Mesenchymal stem cell (in vitro differentiated cells and primary cell): ENCODE measurements around the gene DGCR8.
A peak's percentile ranks its signal among the peaks of the same experiment; 100 is the strongest.

Experiments used
- DNase-seq: peaks from one replicate; pipeline ENCODE4 v3.0.0-alpha.2; 2013
- H2AFZ ChIP-seq: one replicate; pipeline ENCODE4 v1.6.1; 2013; ENCODE audit warnings: low read depth, mild to moderate bottlenecking, control low read depth, inconsistent platforms, low read length, moderate library complexity
- H2AK5ac ChIP-seq: 2 replicates; pipeline ENCODE4 v1.6.1; 2013; ENCODE audit warnings: low read length, moderate library complexity, mild to moderate bottlenecking, inconsistent platforms; ENCODE audit not compliant: severe bottlenecking
- H2BK120ac ChIP-seq: one replicate; pipeline ENCODE4 v1.6.1; 2013; ENCODE audit warnings: low read depth, mild to moderate bottlenecking, inconsistent platforms, low read length, moderate library complexity
- H2BK12ac ChIP-seq, 2 experiments: one replicate each; pipeline ENCODE4 v1.6.1; 2013; ENCODE audit warnings: inconsistent platforms in 2 of 2, low read length in 2 of 2, mild to moderate bottlenecking in 2 of 2, moderate library complexity in 2 of 2, control low read depth in 1 of 2
- H2BK15ac ChIP-seq: one replicate; pipeline ENCODE4 v1.6.1; 2013; ENCODE audit warnings: mild to moderate bottlenecking, low read depth, inconsistent platforms; ENCODE audit not compliant: poor library complexity, severe bottlenecking
- H2BK5ac ChIP-seq: 2 replicates; pipeline ENCODE4 v1.6.1; 2013; ENCODE audit warnings: low read depth, mild to moderate bottlenecking, low read length, control low read depth, inconsistent platforms; ENCODE audit not compliant: poor library complexity, severe bottlenecking
- H3K14ac ChIP-seq, 2 experiments: one replicate each; pipeline ENCODE4 v1.6.1; 2013; ENCODE audit warnings: inconsistent platforms in 2 of 2, low read length in 2 of 2, control low read depth in 1 of 2, mild to moderate bottlenecking in 1 of 2, moderate library complexity in 1 of 2
- H3K18ac ChIP-seq, 2 experiments: one replicate each; pipeline ENCODE4 v1.6.1; 2013; ENCODE audit warnings: inconsistent platforms in 2 of 2, low read length in 2 of 2, control low read depth in 1 of 2, low read depth in 1 of 2, mild to moderate bottlenecking in 1 of 2
- H3K23ac ChIP-seq, 2 experiments: one replicate each; pipeline ENCODE4 v1.6.1; 2013; ENCODE audit warnings: inconsistent platforms in 2 of 2, low read length in 2 of 2, mild to moderate bottlenecking in 2 of 2, moderate library complexity in 2 of 2, control low read depth in 1 of 2
- H3K27ac ChIP-seq: 2 replicates; pipeline ENCODE4 v1.5.1; 2013; ENCODE audit warnings: mild to moderate bottlenecking, moderate library complexity, low read length, control low read depth, inconsistent platforms; ENCODE audit not compliant: poor library complexity, severe bottlenecking
- H3K27me3 ChIP-seq, 2 experiments: 2 replicates each; pipeline versions ENCODE4 v1.6.1 to v1.7.0; 2013; ENCODE audit warnings: low read length in 2 of 2, mild to moderate bottlenecking in 2 of 2, moderate library complexity in 2 of 2, control low read depth in 1 of 2, inconsistent platforms in 1 of 2; ENCODE audit not compliant: control insufficient read depth in 1 of 2, insufficient read depth in 1 of 2
- H3K36me3 ChIP-seq, 2 experiments: 2 replicates each; pipeline versions ENCODE4 v1.6.1 to v1.7.0; 2013; ENCODE audit warnings: low read length in 2 of 2, control low read depth in 1 of 2, inconsistent platforms in 1 of 2, low read depth in 1 of 2, mild to moderate bottlenecking in 1 of 2; ENCODE audit not compliant: insufficient read depth in 2 of 2, control insufficient read depth in 1 of 2
- H3K4ac ChIP-seq, 2 experiments: one replicate each; pipeline ENCODE4 v1.6.1; 2013; ENCODE audit warnings: inconsistent platforms in 2 of 2, low read length in 2 of 2, mild to moderate bottlenecking in 2 of 2, moderate library complexity in 2 of 2, control low read depth in 1 of 2, low read depth in 1 of 2
- H3K4me1 ChIP-seq: 2 replicates; pipeline ENCODE4 v1.6.1; 2013; ENCODE audit warnings: low read depth, low read length, control low read depth; ENCODE audit not compliant: control insufficient read depth, insufficient read depth
- H3K4me2 ChIP-seq: 2 replicates; pipeline ENCODE4 v1.6.1; 2013; ENCODE audit warnings: low read length, mild to moderate bottlenecking, inconsistent platforms; ENCODE audit not compliant: poor library complexity, severe bottlenecking
- H3K4me3 ChIP-seq, 2 experiments: 2 replicates each; pipeline versions ENCODE4 v1.5.1 to v1.7.0; 2013; ENCODE audit warnings: low read length in 2 of 2, mild to moderate bottlenecking in 2 of 2, control low read depth in 1 of 2, low read depth in 1 of 2; ENCODE audit not compliant: insufficient read depth in 1 of 2
- H3K79me1 ChIP-seq: replicated peaks from 2 replicates; pipeline ENCODE4 v1.6.1; 2013; ENCODE audit warnings: mild to moderate bottlenecking, control low read depth, low read length, inconsistent platforms; ENCODE audit not compliant: poor library complexity, severe bottlenecking
- H3K9ac ChIP-seq: 2 replicates; pipeline ENCODE4 v1.7.0; 2013; ENCODE audit warnings: mild to moderate bottlenecking, low read length, moderate library complexity
- H3K9me3 ChIP-seq: 2 replicates; pipeline ENCODE4 v1.7.0; 2013; ENCODE audit warnings: mild to moderate bottlenecking, low read length; ENCODE audit not compliant: control insufficient read depth
- H4K8ac ChIP-seq: one replicate; pipeline ENCODE4 v1.6.1; 2013; ENCODE audit warnings: inconsistent platforms, mild to moderate bottlenecking, low read length, moderate library complexity
- H4K91ac ChIP-seq: one replicate; pipeline ENCODE4 v1.6.1; 2013; ENCODE audit warnings: mild to moderate bottlenecking, low read length, inconsistent platforms
- WGBS: methylation state at CpG from one replicate; pipeline ENCODE4 v1.1.7; 2013; ENCODE audit warnings: mixed read lengths; 5-methylcytosine and 5-hydroxymethylcytosine counted together

The DGCR8 gene

GRCh38 chr22:20130319-20130718 lies 50.3 kb downstream of the DGCR8 start:
- H2BK12ac ChIP-seq: no peak overlapping the region

GRCh38 chr22:20130731-20131596 lies 50.9 kb downstream of the DGCR8 start:
- Histone ChIP-seq H2AK5ac (no peak overlapping the region), H3K4me1 (peaks cover 39% of the 10 kb centered on the region), H2BK15ac (peak overlapping the region; percentile 56), H3K27ac (no peak overlapping the region), H3K79me1 (peaks cover 19% of the 10 kb centered on the region), H3K4me2 (peak overlapping the region; percentile 84), H3K36me3 (peaks cover 21 to 44% of the 10 kb centered on the region in 2 experiments), H2AFZ (peak overlapping the region; percentile 80), H3K4me3 (peak overlapping the region; percentile 85 to 86), H3K9me3 (no peaks in the 10 kb centered on the region), H3K9ac (peak overlapping the region; percentile 87), H3K4ac (peak overlapping the region; percentile 91 to 92), H3K14ac (peak overlapping the region in 1 of 2 experiments; percentile 84), H3K23ac (peak overlapping the region; percentile 63 to 81), H4K8ac (peak overlapping the region; percentile 87), H2BK5ac (peak overlapping the region; percentile 57), H4K91ac (peak overlapping the region; percentile 92), H2BK12ac (peak overlapping the region in 1 of 2 experiments; percentile 51), H3K18ac (peak overlapping the region; percentile 92 to 97), H3K27me3 (no peaks in the 10 kb centered on the region), H2BK120ac (peak overlapping the region; percentile 87)
- peak; percentile 85 for DNase-seq
- 13% methylated on average over 55 of the region's 70 CpGs for WGBS

More at GRCh38 chr22:20130319-20130718, 50.3 kb downstream of the DGCR8 start:
- H2AFZ ChIP-seq: no peak overlapping the region
- H2BK5ac ChIP-seq: no peak overlapping the region
- 91% methylated on average over 3 of the region's 3 CpGs for WGBS
- no peak overlapping the region for H3K4me2 ChIP-seq
- no peak overlapping the region for H2AK5ac ChIP-seq
- no peaks in the 10 kb centered on the region for H3K9me3 ChIP-seq
- peak overlapping the region in 1 of 2 experiments; percentile 85 for H3K4me3 ChIP-seq
- H3K23ac ChIP-seq: no peak overlapping the region
- H3K18ac ChIP-seq: no peak overlapping the region
- H3K4ac ChIP-seq: no peak overlapping the region
- peak overlapping the region; percentile 32 for H3K9ac ChIP-seq
- peak overlapping the region in 1 of 2 experiments; percentile 31 for H3K14ac ChIP-seq
- H3K36me3 ChIP-seq: peaks cover 28 to 45% of the 10 kb centered on the region in 2 experiments
- no peak overlapping the region for H3K27ac ChIP-seq
- DNase-seq: no peak
- no peak overlapping the region for H4K8ac ChIP-seq
- no peak overlapping the region for H2BK15ac ChIP-seq
- no peaks in the 10 kb centered on the region for H3K27me3 ChIP-seq
- no peak overlapping the region for H2BK120ac ChIP-seq
- H3K4me1 ChIP-seq: peaks cover 33% of the 10 kb centered on the region
- H4K91ac ChIP-seq: no peak overlapping the region
- H3K79me1 ChIP-seq: peaks cover 20% of the 10 kb centered on the region

- H3K18ac ChIP-seq: peak within 1 kb of the TSS; percentile 92 to 97
- peak within 1 kb of the TSS; percentile 87 for H2BK120ac ChIP-seq
- H3K4me3 ChIP-seq: peak within 1 kb of the TSS; percentile 92 to 93
- peak within 1 kb of the TSS in 1 of 2 experiments; percentile 51 for H2BK12ac ChIP-seq
- H4K8ac ChIP-seq: peak within 1 kb of the TSS; percentile 87
- peak within 1 kb of the TSS; percentile 56 for H2BK15ac ChIP-seq
- H3K4me1 ChIP-seq: peaks cover 44% of the 10 kb centered on the region
- no peak within 1 kb of the TSS for H3K27ac ChIP-seq
- H2BK5ac ChIP-seq: peak within 1 kb of the TSS; percentile 57
- H2AFZ ChIP-seq: peak within 1 kb of the TSS; percentile 80
- H3K9ac ChIP-seq: peak within 1 kb of the TSS; percentile 87
- H4K91ac ChIP-seq: peak within 1 kb of the TSS; percentile 92
- H3K27me3 ChIP-seq: no peaks in the 10 kb centered on the region
- 0% methylated on average over 13 of the region's 43 CpGs for WGBS
- H3K4me2 ChIP-seq: peak within 1 kb of the TSS; percentile 84
- peak within 1 kb of the TSS; percentile 91 to 92 for H3K4ac ChIP-seq
- peak within 1 kb of the TSS; percentile 66 to 81 for H3K23ac ChIP-seq
- H3K79me1 ChIP-seq: peaks cover 20% of the 10 kb centered on the region
- no peaks in the 10 kb centered on the region for H3K9me3 ChIP-seq
- no peak for DNase-seq
- no peak within 1 kb of the TSS for H2AK5ac ChIP-seq
- peak within 1 kb of the TSS in 1 of 2 experiments; percentile 84 for H3K14ac ChIP-seq
- peaks cover 16 to 44% of the 10 kb centered on the region in 2 experiments for H3K36me3 ChIP-seq
These were observed 51.5 kb downstream of the DGCR8 start, which contains the start of gene ZDHHC8 for GRCh38 chr22:20131597-20131858. Gene ZDHHC8, plus strand, starts transcription at chr22:20131804. Its CDS starts 144 bp downstream, at chr22:20131948.
